ENCODE results near the gene PEAK1. TPM values are rescaled to one million over a fixed set of nuclear protein-coding genes. Genes with fewer than 3 reads are reported as not detected.

PEAK1 gene
- total and polyA plus RNA-seq, 8 donors, result 58.3 to 86.9 (median 64.3) TPM

DNA sequence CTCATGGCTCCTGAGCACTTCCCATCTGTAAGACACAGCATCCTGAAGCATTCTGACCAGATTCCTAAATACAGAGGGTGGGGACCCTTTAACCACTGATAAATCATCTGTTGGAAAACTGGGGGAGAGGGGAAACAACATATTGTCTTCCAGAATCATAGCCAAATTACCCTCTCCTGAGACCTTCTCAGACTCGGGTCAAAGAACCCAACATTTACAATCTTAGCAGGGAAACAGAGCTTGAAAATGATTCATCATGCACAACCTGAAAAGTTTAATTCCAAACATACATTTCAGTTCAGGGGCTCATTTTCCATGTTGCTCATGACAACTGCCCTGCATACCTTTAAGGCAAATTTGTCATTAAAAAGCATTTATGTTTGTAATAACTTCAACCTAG is 300.5 kb downstream of the PEAK1 start:
- intact Hi-C loops (cut with DNase I), result loop anchor here in 1 of 2 donors (10.0 kb wide), 1 partner anchor 425 kb away; no protein-coding TSS in a partner anchor
- H3K4me3 ChIP-seq, result no peak overlapping the region
- no peak overlapping the region for H3K27ac ChIP-seq
- DNase-seq (no peak), ATAC-seq (no peak)
- H3K4me1 ChIP-seq, result peaks cover 5 to 8% of the 10 kb centered on the region in 2 donors
- no peaks in the 10 kb centered on the region for H3K27me3 ChIP-seq
- TF ChIP-seq, protein P1, sequence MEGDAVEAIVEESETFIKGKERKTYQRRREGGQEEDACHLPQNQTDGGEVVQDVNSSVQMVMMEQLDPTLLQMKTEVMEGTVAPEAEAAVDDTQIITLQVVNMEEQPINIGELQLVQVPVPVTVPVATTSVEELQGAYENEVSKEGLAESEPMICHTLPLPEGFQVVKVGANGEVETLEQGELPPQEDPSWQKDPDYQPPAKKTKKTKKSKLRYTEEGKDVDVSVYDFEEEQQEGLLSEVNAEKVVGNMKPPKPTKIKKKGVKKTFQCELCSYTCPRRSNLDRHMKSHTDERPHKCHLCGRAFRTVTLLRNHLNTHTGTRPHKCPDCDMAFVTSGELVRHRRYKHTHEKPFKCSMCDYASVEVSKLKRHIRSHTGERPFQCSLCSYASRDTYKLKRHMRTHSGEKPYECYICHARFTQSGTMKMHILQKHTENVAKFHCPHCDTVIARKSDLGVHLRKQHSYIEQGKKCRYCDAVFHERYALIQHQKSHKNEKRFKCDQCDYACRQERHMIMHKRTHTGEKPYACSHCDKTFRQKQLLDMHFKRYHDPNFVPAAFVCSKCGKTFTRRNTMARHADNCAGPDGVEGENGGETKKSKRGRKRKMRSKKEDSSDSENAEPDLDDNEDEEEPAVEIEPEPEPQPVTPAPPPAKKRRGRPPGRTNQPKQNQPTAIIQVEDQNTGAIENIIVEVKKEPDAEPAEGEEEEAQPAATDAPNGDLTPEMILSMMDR (IDR thresholded peaks at IDR 0.05), result no peak
- H3K9me3 ChIP-seq, result no peaks in the 10 kb centered on the region
- peaks cover 0 to 7% of the 10 kb centered on the region in 2 donors for H3K36me3 ChIP-seq

DNA sequence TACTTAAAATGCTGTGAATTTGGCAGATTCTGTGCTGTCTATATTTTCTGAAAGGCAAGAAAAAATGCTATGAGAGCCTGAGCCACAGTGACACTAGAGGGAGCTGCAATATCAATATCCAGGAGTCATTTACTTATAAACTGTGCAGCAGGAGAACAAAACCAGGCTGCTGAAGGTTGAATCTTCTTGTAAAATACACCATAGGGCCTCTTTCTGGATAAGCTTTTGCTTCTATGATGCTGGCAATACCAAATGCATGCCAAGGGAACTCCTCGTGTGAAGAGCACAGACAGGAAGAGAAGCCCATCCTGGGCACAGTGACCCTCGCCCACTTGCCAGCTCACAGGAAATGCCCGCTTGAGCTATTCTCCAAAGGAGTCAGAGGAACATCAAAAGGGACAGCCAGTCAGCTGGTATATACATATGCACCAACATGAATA is 301.0 kb downstream of the PEAK1 start:
- ATAC-seq, result peak; percentile 89
- H3K4me1 ChIP-seq, result peaks cover 5 to 8% of the 10 kb centered on the region in 2 donors
- no peak overlapping the region for H3K4me3 ChIP-seq
- DNase-seq, result peak in 2 of 4 donors; percentile 64 to 79
- peaks cover 0 to 12% of the 10 kb centered on the region in 2 donors for H3K36me3 ChIP-seq
- H3K9me3 ChIP-seq, result no peaks in the 10 kb centered on the region
- H3K27me3 ChIP-seq, result no peaks in the 10 kb centered on the region
- TF ChIP-seq, protein P1 (IDR thresholded peaks at IDR 0.05), result peak; percentile 43 to 52
- H3K27ac ChIP-seq, result no peak overlapping the region
- intact Hi-C loops (cut with DNase I), result loop anchor here in 1 of 2 donors (10.0 kb wide), 1 partner anchor 426 kb away; no protein-coding TSS in a partner anchor

DNA sequence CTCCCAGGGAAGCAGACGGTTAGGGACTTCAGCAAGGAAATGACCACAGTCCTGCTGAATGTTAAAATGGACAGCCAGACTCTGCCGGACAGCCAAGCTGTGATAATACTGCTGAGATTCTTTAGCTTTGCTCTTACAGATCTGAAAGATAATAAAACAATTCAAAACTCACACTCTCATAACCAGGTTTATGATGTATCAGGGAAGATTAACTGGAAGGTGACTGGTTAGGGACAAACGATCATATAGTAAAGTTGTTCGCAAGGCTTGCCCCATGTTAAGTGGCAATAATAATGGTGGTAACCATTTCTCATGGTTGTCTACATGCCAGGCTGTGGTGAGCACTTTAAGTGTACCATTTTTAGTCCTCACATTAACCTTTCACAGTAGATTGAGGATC is 304.7 kb downstream of the PEAK1 start:
- intact Hi-C loops (cut with DNase I), result loop anchor here in 1 of 2 donors (10.0 kb wide), 1 partner anchor 430 kb away; no protein-coding TSS in a partner anchor
- ATAC-seq, result no peak

GRCh38 chr15:77112838-77113504 is 306.9 kb downstream of the PEAK1 start:
- TF ChIP-seq, protein P1 (IDR thresholded peaks at IDR 0.05), result no peak
- intact Hi-C loops (cut with DNase I), result loop anchor here in 1 of 2 donors (10.0 kb wide), 1 partner anchor 432 kb away; no protein-coding TSS in a partner anchor
- Histone ChIP-seq H3K27ac (no peak overlapping the region), H3K9me3 (no peaks in the 10 kb centered on the region), H3K27me3 (no peaks in the 10 kb centered on the region), H3K4me1 (no peaks in the 10 kb centered on the region), H3K36me3 (peaks cover 0 to 16% of the 10 kb centered on the region in 2 donors), H3K4me3 (no peak overlapping the region)
- ATAC-seq (peak; percentile 48), DNase-seq (no peak)

More for the DNA sequence above, 304.7 kb downstream of the PEAK1 start:
- H3K4me3 ChIP-seq, result no peak overlapping the region
- peaks cover 0 to 16% of the 10 kb centered on the region in 2 donors for H3K36me3 ChIP-seq
- no peaks in the 10 kb centered on the region for H3K27me3 ChIP-seq
- TF ChIP-seq, protein P1 (IDR thresholded peaks at IDR 0.05), result no peak
- H3K4me1 ChIP-seq, result peaks cover 5 to 8% of the 10 kb centered on the region in 2 donors
- H3K9me3 ChIP-seq, result no peaks in the 10 kb centered on the region
- H3K27ac ChIP-seq, result no peak overlapping the region
- no peak for DNase-seq

- no peak overlapping the region for H3K27ac ChIP-seq
Observed at GRCh38 chr15:77111789-77112188, 308.1 kb downstream of the PEAK1 start.

More at GRCh38 chr15:77111789-77112188, 308.1 kb downstream of the PEAK1 start:
- no peak for ATAC-seq
- Histone ChIP-seq H3K27me3 (no peaks in the 10 kb centered on the region), H3K4me1 (no peaks in the 10 kb centered on the region), H3K36me3 (peaks cover 0 to 16% of the 10 kb centered on the region in 2 donors), H3K9me3 (no peaks in the 10 kb centered on the region), H3K4me3 (no peak overlapping the region)
- no peak for DNase-seq
- TF ChIP-seq, protein P1 (IDR thresholded peaks at IDR 0.05), result no peak
- intact Hi-C loops (cut with DNase I), result loop anchor here in 1 of 2 donors (10.0 kb wide), 1 partner anchor 433 kb away; no protein-coding TSS in a partner anchor
